GM21381 (cell line): ENCODE measurements around the gene NUP98.
A peak's percentile ranks its signal among the peaks of the same experiment; 100 is the strongest.

Experiments
- ATAC-seq: cut with Tn5 transposase; IDR thresholded peaks from one replicate; pipeline ENCODE4 v1.9.1; 2021; ENCODE audit warnings: mild to moderate bottlenecking, moderate library complexity; ENCODE audit not compliant: unreplicated experiment

NUP98 gene

DNA sequence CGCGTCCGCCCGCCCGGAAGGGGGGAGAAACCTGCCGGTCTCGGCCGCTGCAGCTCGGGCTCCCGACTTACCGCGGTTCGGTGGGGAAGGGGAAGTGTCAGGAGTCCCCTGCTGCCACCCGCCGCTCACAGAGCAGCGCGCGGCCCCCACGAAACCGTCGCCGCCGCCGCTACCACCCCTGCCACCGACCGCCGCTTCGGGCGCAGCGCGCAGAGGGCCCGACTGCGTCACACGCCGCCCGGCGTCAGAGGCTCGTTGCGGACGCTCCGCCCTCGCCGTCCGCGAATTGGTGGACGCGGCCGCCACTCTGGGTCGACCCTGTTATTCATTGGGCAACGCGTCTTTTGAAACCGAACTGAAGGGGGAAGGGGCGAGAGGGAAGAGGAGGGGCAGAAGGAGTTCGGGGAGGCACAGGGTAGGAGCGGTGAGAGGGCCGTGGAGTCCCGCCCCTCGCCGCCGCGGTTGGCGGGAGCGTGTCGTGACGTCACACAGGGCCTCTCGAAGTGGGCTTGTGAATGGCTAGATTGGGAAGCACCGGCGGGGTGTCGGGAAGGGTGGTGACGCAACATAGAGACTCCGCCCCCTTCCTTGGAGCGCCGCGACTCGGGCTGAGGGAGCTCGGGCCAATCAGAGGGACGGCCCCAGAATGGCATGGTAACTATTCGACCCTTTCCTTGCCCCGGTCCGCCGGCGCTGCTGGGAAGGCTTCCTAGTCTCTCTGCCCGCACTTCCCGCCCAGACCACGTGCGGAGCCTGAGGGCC lies at the start of gene NUP98:
Gene NUP98, minus strand, starts transcription at position 226 of the 762 bp plus-strand sequence. CDS start 15,437 bp downstream, outside the sequence.
- ATAC-seq = peak; percentile 92

DNA sequence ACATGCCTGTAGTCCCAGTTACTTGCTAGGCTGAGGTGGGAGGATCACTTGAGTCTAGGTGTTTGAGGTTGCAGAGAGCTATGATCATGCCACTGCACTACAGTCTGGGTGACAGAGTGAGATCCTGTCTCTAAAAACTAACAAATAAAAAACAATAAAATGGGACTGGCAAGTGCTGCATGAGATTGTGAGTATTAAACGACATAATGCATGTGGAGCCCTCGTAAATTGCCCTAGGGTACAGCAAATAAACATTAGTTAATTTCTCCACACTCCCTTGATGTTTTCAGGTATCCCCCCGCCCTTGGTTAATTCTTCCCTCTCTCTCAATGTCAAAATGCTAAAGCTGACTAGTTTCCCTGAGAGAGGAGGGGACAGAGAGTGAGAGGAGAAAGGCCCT lies 48.3 kb upstream of the NUP98 start:
- ATAC-seq = no peak

DNA sequence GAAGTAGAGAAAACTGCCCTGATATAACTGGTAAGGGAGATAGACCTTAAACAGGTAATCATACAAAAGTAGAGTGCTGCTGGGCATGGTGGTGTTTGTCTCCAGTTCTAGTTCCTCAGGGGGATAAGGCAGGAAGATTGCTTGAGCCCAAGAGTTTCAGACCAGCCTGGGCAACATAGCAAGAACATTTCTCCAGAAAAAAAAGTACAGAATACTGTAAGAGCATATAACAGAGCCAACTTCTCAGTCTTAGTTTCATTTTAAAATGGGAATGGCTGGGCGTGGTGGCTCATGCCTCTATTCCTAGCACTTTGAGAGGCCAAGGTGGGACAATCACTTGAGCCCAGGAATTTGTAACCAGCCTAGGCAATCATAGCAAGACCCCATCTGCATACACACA lies 47.9 kb upstream of the NUP98 start:
- no peak for ATAC-seq

DNA sequence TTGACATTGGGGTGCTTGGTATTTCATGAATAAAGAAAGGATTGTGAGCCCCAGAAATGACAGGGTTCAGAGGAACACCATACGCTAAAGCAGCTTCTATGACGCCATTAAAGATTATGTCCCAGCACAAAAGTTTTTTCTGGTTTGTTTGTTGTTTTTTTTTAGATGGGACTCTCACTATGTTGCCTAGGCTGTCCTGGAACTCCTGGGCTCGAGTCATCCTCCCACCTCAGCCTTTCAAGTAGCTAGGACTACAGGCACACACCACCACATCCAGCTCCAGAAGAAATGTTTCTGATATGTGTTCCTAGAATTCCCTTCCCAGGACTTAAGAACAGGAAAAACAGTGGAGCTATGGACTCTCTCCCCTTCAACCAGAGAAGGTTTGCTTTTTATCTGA lies 46.0 kb upstream of the NUP98 start:
- ATAC-seq = no peak

DNA sequence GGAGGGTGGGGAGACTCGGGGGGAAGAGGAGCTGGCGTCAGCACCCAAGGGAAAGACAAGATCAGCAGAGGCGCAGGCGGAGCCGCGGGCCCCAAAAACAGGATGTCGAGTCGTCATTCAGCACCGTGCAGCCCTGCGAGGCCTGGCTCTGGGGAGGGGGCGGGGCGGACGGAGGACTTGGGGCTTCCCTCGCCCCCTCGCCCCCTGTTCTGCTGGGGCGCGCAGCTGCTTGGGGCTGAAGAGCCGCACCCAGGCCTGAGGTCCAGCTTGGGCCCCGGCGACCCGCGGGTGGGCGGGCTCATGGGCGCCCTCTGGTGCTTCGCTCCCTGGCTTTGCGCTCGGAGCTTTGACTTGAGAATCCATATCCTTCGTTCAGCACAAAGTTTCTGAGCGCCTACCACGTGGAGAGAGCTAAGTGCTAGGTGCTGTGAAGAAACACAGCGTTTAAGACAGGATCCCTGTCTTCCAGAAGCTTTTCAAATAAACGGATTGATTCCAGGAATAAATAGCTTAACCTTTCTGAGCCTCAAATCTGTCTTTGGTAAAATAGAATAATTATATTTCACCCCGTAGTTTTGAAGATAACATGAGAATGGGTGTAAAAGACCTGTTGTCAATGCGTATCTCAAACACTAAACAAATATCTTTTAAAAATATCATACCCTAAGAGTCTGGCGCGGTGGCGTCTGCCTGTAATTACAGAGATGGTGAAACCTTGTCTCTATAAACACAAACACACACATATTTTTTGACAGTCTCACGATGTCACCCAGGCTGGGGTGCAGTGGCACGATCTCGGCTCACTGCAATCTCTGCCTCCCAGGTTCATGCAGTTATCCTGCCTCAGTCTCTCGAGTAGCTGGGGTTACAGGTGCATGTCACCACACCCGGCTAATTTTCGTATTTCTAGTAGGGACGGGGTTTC lies 44.3 kb upstream of the NUP98 start:
- peak; percentile 49 for ATAC-seq

DNA sequence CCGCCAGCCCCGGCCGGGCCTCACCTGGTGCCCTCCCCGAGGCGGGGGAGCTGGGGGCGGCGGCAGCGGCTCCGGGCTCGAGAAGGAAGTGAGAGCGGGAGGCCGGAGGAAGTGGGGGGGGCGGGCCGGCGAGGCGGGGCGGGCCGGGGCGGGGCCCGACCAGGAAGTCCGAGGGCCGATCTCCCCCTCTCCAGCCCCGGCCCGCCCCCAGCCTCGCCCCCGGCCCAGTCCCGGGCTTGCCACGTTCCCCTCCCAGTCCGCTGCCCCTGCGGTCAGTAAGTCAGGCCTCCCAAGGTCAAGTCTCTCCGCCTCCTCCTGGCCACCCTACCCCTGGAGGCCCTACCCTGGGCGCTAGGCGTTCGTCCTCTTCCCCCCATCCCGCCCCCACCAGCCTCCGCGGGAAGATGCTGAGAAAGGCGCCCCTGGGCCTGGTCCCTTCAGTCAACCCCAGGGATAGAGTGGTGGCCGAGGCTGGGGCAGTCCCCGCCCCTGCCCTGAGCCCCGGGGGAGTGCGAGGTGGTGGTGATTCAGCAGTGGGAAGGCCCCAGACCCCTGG lies 43.6 kb upstream of the NUP98 start, which contains the start of gene RHOG:
Gene RHOG, minus strand, starts transcription at position 90 of the 556 bp plus-strand sequence. CDS start 12,821 bp downstream, outside the sequence.
- peak; percentile 39 for ATAC-seq

DNA sequence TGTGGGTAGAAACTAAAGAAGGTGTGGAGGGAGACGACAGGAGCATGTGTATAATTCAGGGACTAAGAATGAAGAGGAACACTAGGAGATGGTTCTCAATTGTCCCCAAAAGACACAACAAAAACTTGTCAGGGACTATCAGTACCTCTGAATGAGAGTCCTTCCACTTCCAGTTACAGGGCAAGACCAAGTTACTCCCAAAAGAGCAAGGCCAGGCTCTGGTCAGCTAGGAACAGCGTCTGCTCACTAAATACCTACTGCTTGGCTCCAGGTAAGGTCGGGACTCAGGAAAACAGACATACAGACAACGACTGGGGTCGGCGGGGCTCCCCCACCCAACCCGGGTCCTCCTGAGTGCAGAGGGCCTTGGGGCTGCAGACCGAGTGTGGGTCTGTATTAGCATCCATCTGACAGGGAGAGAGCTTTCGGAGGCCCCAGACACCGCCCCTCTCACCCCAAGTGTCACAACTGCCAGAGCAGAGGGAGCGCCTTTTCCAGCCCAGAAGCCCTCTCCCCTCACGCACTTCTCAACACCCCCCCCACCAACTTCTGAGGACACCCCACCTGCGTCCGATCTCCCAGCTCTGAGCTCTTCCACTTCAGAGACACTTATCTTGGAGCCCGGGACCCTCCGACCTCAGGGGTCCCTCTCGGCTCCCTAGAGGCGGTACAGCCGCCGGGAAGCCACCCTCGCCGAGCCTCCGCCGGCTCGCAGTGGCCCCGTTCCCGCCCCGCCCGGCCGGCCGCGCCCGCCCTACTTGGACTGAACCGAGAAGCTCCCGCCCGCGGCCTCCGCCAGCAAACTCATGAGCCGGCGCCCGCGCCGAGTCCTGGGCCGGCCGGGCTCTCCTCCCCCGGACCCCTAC lies 42.9 kb upstream of the NUP98 start:
- no peak for ATAC-seq

DNA sequence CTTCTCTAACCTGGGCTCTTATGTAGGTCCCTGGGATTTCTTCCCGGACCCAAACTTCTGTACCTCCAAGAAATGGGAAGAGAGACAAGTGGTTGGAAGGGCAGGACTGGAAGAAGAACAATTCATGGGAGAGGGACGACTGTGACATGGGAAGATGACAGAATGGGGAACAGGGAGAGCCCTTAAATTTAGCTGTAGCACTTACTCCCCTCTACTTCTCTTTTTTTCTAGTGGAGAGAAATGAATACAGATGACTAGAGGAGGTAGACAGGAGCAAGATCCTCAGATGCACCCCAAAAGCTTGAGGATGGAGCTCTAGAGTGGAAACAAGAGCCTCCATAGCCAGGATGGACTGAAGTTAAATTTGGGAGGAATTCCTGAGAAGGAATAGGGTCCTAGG lies 41.1 kb upstream of the NUP98 start:
- no peak for ATAC-seq

DNA sequence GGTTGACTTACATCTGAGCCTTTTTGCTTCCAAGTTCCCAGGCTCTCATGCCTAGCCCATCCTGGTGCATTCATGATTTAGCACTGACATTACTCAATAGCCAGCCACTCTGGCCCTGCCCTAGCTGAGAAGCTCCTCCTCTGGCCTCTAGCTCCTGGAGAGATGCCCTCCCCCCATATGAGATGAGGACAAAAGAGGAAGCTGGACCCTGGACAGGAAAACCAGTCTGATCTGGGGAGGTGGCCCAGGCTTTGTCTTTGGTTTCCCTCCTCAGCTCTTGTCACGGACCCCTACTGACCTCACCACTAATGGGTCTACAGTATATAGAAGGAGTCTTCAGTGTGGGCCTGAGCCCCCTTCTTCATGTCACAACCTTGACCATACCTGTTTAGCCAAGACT lies 40.4 kb upstream of the NUP98 start:
- no peak for ATAC-seq

DNA sequence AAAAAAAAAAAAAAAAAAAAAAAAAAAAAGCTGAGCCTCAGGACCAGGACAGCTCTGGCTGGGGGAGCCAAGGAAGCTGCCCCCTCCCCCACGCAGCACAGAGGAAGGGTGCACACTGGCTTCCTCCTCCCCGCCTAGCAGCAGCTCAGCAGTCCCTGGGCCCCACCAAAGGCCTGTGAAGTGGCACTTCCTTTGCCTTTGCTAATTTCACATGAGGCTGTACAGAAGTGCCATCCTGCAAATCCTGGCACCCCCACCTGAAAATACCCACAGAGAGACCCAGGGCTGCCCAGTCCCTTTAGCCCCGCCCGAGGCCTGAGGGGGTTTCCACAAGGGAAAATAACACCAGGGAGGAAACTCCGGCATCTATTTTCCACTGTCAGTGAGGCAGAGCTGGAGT lies 39.5 kb upstream of the NUP98 start:
- no peak for ATAC-seq

DNA sequence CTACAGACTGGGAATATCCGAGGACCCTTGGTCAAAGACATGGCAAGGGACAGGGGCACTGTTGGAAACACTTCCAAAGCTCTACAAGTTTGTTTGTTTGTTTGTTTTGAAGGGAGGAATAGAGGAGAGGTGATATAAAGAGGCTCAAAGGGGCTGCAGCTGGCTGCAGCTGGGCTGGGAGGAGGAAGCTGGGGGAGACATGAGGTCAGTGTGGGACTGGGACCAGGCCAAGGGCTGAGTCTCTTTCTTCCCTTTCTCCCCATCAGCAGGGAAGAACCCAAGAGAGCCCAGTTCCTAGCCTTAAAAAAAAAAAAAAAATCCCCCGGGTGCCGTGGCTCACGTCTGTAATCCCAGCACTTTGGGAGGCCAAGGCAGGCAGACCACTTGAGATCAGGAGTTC lies 38.4 kb upstream of the NUP98 start:
- ATAC-seq = no peak

DNA sequence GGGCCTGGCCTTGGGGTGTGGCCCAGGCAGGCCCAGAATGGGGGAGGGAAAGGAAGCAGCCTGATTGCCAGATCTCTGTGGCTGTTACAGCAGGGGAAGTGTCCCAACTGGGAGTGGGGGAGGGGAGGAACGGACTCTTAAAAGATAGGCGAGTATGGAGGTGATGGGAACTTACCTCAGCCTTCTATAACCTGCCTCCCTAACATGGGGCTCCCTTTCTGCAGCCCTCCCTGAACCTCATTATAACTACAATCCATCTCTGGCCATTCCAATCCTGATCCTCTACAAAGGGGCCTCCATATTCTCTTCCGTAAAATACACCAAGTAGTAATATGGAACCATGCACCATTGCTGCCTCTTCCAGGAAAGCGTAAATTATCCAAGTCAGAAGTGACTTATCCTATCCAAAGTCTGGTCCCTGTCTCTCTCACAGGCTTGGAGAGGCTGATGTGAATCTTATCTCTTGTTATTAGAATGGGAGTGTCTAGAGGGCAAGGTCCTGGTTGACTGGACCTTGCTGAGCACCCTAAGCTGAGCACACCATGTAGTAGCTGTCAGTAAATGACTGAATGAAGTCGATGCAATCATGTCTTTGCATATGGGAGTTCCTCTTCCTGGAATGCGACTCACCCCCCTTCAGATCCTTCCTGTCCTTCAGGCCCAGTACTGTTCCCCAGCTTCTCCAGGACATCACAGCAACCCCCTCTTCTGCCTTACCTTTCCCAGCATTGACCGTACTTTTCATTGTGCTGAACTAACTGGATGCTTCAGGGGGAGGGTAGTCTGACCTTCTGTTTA lies 37.5 kb upstream of the NUP98 start:
- no peak for ATAC-seq

DNA sequence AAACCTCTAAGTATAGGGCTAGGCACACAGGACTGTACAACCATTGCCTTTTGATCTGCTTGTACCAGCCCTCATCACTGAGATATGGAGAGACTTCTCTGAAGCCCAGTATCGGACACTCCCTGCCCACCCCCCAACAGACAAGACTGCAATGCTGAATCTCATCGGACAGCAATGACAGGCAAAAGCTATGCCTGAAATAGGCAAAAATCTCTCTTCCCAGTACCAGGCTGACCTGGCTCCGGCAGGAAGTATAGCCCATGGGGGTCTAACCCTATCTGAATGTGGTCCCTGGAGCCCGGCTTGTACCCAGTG lies 37.0 kb upstream of the NUP98 start:
- ATAC-seq = no peak

DNA sequence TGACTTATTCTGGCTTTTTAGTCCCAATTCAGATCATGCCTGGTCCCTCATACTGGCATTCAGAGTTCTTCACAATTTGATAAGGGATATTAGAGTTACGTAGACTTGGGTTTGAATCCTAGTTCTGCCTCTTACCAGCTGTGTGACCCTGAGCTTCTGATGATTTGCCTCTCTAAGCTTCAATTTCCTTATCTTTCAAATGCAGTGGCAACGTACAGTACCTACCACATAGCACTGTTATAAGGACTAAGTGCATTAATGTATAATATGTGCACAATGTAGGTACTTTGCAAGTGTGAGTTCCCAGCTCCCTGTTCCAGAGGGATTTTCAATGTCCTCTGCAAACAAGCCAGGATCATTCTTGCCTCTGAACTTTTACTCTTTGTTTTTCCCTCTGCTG lies 36.1 kb upstream of the NUP98 start:
- ATAC-seq = no peak

DNA sequence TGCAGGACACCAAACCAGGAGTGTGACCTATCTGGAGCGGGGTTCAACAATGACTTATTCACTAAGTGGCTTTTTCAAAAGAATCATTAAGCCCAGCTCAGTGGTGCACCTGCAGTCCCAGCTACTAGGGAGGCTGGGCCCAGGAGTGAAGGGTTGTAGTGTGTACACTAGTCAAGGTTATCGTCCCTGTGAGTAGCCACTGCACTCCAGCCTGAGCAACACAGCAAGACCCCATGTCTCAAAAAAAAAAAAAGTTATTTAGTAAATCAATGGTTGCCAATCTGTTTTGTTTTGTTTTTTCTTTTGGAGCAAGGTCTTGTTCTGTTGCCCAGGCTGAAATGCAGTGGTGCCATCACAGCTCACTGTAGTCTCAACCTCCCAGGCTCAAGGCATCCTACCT lies 35.5 kb upstream of the NUP98 start:
- ATAC-seq = no peak

DNA sequence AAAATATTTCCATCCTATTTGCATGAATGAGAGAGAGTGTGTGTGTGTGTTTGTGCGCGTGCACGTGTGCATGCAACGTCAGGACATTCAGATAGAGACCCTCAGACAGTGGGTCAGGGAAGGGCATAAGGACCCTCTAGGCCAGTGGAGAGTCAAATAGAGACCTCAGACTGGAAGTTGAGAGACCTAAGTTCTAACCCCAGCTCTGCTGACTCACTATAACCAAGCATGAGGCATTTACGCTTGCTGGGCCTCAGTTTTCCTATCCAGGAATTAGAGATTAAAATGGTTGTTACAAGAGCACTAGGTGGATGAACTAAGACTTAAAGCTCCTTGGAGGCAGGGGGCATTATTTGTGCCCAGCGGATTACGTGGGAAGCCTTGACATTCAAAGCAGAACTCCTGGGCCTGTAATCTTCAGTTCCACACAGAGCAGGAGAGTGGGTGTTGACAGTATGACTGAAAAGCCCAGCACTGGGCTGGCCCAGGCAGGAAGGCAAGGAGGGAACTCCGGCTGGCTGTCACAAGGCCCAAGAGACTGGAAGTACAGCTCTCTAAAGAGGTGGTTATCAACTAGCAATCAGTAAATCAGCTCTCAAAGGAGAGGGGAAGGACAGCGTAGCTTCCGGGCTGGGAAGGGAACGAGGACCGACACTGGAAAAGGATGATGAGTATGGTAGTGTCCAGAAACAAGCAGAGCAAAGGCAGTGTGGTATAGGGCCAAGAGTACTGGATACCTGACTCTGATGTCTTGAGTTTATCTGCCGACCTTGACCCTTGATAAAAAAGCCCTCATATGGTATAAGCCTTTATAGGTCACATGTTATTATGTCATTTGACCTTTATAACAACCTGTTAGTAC lies 34.3 kb upstream of the NUP98 start:
- no peak for ATAC-seq

DNA sequence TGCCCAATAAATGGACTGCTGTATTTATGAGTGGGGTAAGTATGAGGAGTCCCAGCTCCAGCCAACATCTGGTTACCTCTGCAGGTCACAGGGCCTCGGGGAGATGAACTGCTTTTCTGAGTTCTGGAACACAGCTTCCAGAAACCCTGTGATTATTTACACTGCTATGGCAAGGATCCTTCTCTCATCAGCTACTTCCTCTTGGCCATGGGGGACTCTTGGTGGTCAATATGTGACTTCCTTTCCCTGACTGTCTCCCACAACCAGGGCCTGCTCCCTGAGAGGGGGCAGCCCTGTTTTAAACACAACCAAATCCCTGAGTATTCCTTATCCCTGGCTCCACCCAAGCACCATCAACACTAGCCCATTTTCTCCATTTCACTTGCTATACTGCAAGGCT lies 33.4 kb upstream of the NUP98 start:
- no peak for ATAC-seq

DNA sequence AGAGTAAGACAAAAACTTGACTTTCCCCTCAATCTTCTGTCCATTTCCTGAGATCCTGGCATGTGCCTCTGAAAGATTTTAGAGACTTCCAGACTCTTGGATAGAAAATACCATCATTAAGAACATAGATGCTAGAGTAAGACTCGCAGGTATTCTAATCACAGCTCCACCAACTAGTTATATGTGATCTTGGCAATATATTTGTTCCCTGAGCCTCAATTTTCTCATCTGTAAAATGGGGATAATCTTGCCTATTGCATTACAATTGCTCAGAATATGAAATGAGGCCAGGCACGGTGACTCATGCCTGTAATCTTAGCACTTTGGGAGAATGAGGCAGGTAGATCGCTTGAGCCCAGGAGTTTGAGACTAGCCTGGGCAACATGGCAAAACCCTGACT lies 32.7 kb upstream of the NUP98 start:
- ATAC-seq = no peak
